ENCODE results near the gene SORL1. TPM values are rescaled to one million over a fixed set of nuclear protein-coding genes. Genes with fewer than 3 reads are reported as not detected.

The SORL1 gene
- total and polyA plus RNA-seq, 9 of the 15 experiments (the other 6 are each of a cell fraction or from before 2014, with no cell fraction given), result 0.01 to 0.66 TPM; not detected in 7

DNA sequence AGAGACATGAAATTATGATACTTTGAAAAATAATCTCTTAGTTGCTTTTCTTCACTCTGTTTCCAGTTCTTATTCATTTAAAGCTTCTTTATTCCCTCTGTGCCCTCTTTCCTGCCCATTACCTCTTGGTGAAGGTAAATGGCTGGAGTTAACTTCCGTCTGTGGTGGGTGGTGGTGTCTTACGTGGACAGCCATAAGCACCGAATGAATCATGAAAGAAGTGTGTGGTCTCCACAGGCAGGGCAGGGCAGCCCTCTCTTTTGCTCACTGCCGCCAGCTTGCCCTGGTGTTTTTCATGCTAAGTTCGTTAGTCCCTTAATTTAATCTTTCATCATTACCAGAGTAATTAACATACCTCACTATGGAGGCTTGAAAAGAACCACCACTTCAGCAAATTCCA is 99.3 kb downstream of the SORL1 start:
- ChIA-PET CTCF (ENCODE audit: low intra/inter-chr PET ratio) (no interaction called here), POLR2A (no interaction called here)
- in situ Hi-C loops (cut with MboI), result no loop called here
- H3K36me3 ChIP-seq (ENCODE audit: control insufficient read depth, insufficient read depth, low read length), result no peaks in the 10 kb centered on the region
- no TSS peak for BruUV-seq (replicated peaks)
- DNase-seq (ENCODE audit: extremely low read depth in 1 of 4, low spot score in 3 of 4), result no peak
- no peak overlapping the region for H3K4me2 ChIP-seq (ENCODE audit: insufficient read depth, low read length)
- FAIRE-seq, result no peak
- H3K27ac ChIP-seq (ENCODE audit: extremely low read depth, low read depth, low read length), result no peak overlapping the region
- H3K9me3 ChIP-seq (replicated peaks; ENCODE audit: control insufficient read depth, insufficient read depth, low read depth, low read length), result no peaks in the 10 kb centered on the region
- intact Hi-C loops (cut with micrococcal nuclease), result no loop called here
- no peaks in the 10 kb centered on the region for H3K9me1 ChIP-seq (ENCODE audit: control insufficient read depth, insufficient read depth, low read length)
- H3K4me1 ChIP-seq (replicated peaks in 1 of 2; ENCODE audit: control insufficient read depth in 2 of 2, insufficient read depth in 2 of 2, low read length in 2 of 2), result no peaks in the 10 kb centered on the region
- 0% methylated on average over 5 of the region's 5 CpGs for WGBS (ENCODE audit: insufficient coverage, low coverage, missing lambda C conversion rate)
- H3K79me2 ChIP-seq (ENCODE audit: control insufficient read depth, insufficient read depth, low read length), result no peaks in the 10 kb centered on the region
- H3K4me3 ChIP-seq, result no peak overlapping the region
- no peak for ATAC-seq
- H4K20me1 ChIP-seq (replicated peaks; ENCODE audit: control insufficient read depth, insufficient read depth, low read length), result no peaks in the 10 kb centered on the region
- no peak overlapping the region for H2AFZ ChIP-seq (ENCODE audit: low read depth, low read length)
- H3K9ac ChIP-seq (ENCODE audit: insufficient read depth in 1 of 2, low read depth in 2 of 2, low read length in 2 of 2), result no peak overlapping the region
- H3K27me3 ChIP-seq (ENCODE audit: control insufficient read depth in 2 of 2, insufficient read depth in 2 of 2, low read length in 2 of 2), result no peaks in the 10 kb centered on the region
- no peak for TF ChIP-seq HNRNPUL1 (IDR thresholded peaks at IDR 0.05; ENCODE audit: low read length)

DNA sequence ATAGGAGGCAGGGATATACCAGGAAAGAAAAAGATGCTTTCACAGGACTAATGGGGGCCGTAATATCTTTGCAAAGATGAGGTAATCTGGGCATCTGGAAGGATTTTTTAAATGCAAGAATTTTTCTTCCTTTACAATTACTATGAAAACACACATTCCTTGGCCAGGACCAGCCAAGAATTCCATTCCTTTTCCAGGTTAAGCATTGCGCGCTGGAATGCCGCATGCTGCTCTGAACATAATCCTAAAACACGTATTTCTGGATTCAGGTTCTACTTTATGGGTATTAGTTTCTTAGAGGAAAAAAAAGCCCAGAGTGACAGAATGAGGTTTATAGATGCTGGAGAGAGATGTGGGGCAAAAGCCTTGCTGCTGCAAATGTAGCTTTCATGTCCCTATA is 100.0 kb downstream of the SORL1 start:
- Histone ChIP-seq H4K20me1 (replicated peaks; ENCODE audit: control insufficient read depth, insufficient read depth, low read length) (no peaks in the 10 kb centered on the region), H3K36me3 (ENCODE audit: control insufficient read depth, insufficient read depth, low read length) (no peaks in the 10 kb centered on the region), H3K27me3 (ENCODE audit: control insufficient read depth in 2 of 2, insufficient read depth in 2 of 2, low read length in 2 of 2) (no peaks in the 10 kb centered on the region), H3K9me3 (replicated peaks; ENCODE audit: control insufficient read depth, insufficient read depth, low read depth, low read length) (no peaks in the 10 kb centered on the region), H2AFZ (ENCODE audit: low read depth, low read length) (no peak overlapping the region), H3K9me1 (ENCODE audit: control insufficient read depth, insufficient read depth, low read length) (no peaks in the 10 kb centered on the region), H3K4me3 (no peak overlapping the region), H3K9ac (ENCODE audit: insufficient read depth in 1 of 2, low read depth in 2 of 2, low read length in 2 of 2) (no peak overlapping the region), H3K4me1 (replicated peaks in 1 of 2; ENCODE audit: control insufficient read depth in 2 of 2, insufficient read depth in 2 of 2, low read length in 2 of 2) (no peaks in the 10 kb centered on the region), H3K27ac (ENCODE audit: extremely low read depth, low read depth, low read length) (no peak overlapping the region), H3K4me2 (ENCODE audit: insufficient read depth, low read length) (no peak overlapping the region), H3K79me2 (ENCODE audit: control insufficient read depth, insufficient read depth, low read length) (no peaks in the 10 kb centered on the region)
- ATAC-seq (no peak), FAIRE-seq (no peak), DNase-seq (ENCODE audit: extremely low read depth in 1 of 4, low spot score in 3 of 4) (no peak)
- BruUV-seq (replicated peaks), result no TSS peak
- WGBS (ENCODE audit: insufficient coverage, low coverage, missing lambda C conversion rate), result 2% methylated on average over 5 of the region's 5 CpGs
- in situ Hi-C loops (cut with MboI), result no loop called here
- CTCF ChIA-PET (ENCODE audit: low intra/inter-chr PET ratio), result no interaction called here
- intact Hi-C loops (cut with micrococcal nuclease), result no loop called here
- POLR2A ChIA-PET, result no interaction called here
- no peak for TF ChIP-seq MGA (IDR thresholded peaks at IDR 0.05)
